HCT116 (cell line): Measurements from ENCODE around the gene DPP6. TPM values are rescaled to one million over a fixed set of nuclear protein-coding genes. Genes with fewer than 3 reads are reported as not detected.

Experiments used
- ATAC-seq: fragments of 200-7000 bp; cut with Tn5 transposase; 2 replicates; pipeline ENCODE4 v1.9.1; 2020; ENCODE audit warnings: mild to moderate bottlenecking, moderate library complexity
- BruUV-seq: library from RNA; stranded (reverse); fragments of 400-500 nt; replicated peaks from 2 replicates; lab custom pipeline; 2021; lab: Mats Ljungman, UMichigan
- CTCF ChIA-PET: fragments of 300-600 bp; sonication (Branson Sonifier 250); formaldehyde crosslinking; loops from one replicate; lab custom pipeline; 2021; ENCODE audit warnings: antibody characterized with exemption; lab: Charles Lee
- POLR2A ChIA-PET: fragments of 300-600, 350-600 bp; sonication (Branson Sonifier 250); formaldehyde crosslinking; loops from one replicate; lab custom pipeline; 2021; ENCODE audit warnings: antibody characterized with exemption; lab: Charles Lee
- RAD21 ChIA-PET, 2 experiments: fragments of 300-600 bp; sonication (Branson Sonifier 250); formaldehyde crosslinking; loops; one replicate each; lab custom pipeline; 2023; ENCODE audit warnings: low total read pairs in 2 of 2; ENCODE audit not compliant: uncharacterized antibody in 2 of 2, unreplicated experiment in 2 of 2, low non-redundant PET in 1 of 2; lab: Charles Lee
- DNase-seq: peaks from one replicate; pipeline ENCODE4 v3.0.0-alpha.2; 2010; ENCODE audit warnings: low read depth, low spot score
- H2AFZ ChIP-seq: fragments of 200-600 bp; shearing (Covaris generic), sonication (generic); 2 replicates; pipeline ENCODE4 v1.6.1; 2017; ENCODE audit warnings: low read depth, mixed run types, mixed read lengths, antibody characterized with exemption, low read length; ENCODE audit not compliant: poor library complexity, severe bottlenecking
- H3K27ac ChIP-seq: 2 replicates; pipeline ENCODE4 v1.5.1; 2012; ENCODE audit warnings: low read depth, low read length
- H3K27me3 ChIP-seq: fragments of 200-600 bp; sonication (generic); 2 replicates; pipeline ENCODE4 v1.6.1; 2016; ENCODE audit warnings: mixed run types, low read length, mixed read lengths; ENCODE audit not compliant: insufficient read depth
- H3K36me3 ChIP-seq, 2 experiments: fragments of 200-500 bp in 1 of 2; fragments of 200-600 bp in 1 of 2; sonication (Bioruptor generic) in 1 of 2; sonication (generic) in 1 of 2; 2 replicates each; pipeline versions ENCODE4 v1.5.1 to v1.6.1; 2014 to 2016; ENCODE audit warnings: low read length in 2 of 2, inconsistent platforms in 1 of 2, mixed read lengths in 1 of 2, mixed run types in 1 of 2; ENCODE audit not compliant: insufficient read depth in 2 of 2, control insufficient read depth in 1 of 2
- H3K4me1 ChIP-seq, 2 experiments: fragments of 200-600 bp in 1 of 2; sonication (generic) in 1 of 2; 2 replicates each; pipeline versions ENCODE4 v1.5.1 to v1.6.1; 2012 to 2017; ENCODE audit warnings: low read length in 2 of 2, inconsistent platforms in 1 of 2, mild to moderate bottlenecking in 1 of 2, mixed read lengths in 1 of 2, mixed run types in 1 of 2, moderate library complexity in 1 of 2; ENCODE audit not compliant: insufficient read depth in 2 of 2, control insufficient read depth in 1 of 2
- H3K4me2 ChIP-seq: fragments of 200-600 bp; sonication (generic); 2 replicates; pipeline ENCODE4 v1.6.1; 2017; ENCODE audit warnings: mixed run types, low read length, mixed read lengths
- H3K4me3 ChIP-seq, 2 experiments: fragments of 200-600 bp in 1 of 2; sonication (generic) in 1 of 2; replicated peaks in 1 of 2; 2 replicates each; pipeline ENCODE4 v1.5.1; 2011 to 2016; ENCODE audit warnings: low read length in 2 of 2, control low read depth in 1 of 2, low read depth in 1 of 2, mild to moderate bottlenecking in 1 of 2, mixed read lengths in 1 of 2, mixed run types in 1 of 2
- H3K79me2 ChIP-seq: fragments of 200-600 bp; sonication (generic); 2 replicates; pipeline ENCODE4 v1.6.1; 2017; ENCODE audit warnings: mild to moderate bottlenecking, mixed run types, low read length, moderate library complexity, mixed read lengths; ENCODE audit not compliant: insufficient read depth
- H3K9ac ChIP-seq: fragments of 200-600 bp; sonication (generic); 2 replicates; pipeline ENCODE4 v1.6.1; 2016; ENCODE audit warnings: low read length, mixed read lengths
- H3K9me2 ChIP-seq: fragments of 200-600 bp; sonication (generic), shearing (Covaris generic); 2 replicates; pipeline ENCODE4 v1.6.1; 2017; ENCODE audit warnings: mixed run types, mild to moderate bottlenecking, moderate library complexity; ENCODE audit not compliant: insufficient read depth
- H3K9me3 ChIP-seq, 2 experiments: fragments of 200-500 bp in 1 of 2; fragments of 200-600 bp in 1 of 2; sonication (Bioruptor generic) in 1 of 2; sonication (generic) in 1 of 2; 2 replicates each; pipeline ENCODE4 v1.6.1; 2014 to 2017; ENCODE audit warnings: low read length in 2 of 2, mixed read lengths in 2 of 2, inconsistent platforms in 1 of 2, low read depth in 1 of 2, mild to moderate bottlenecking in 1 of 2, mixed run types in 1 of 2, moderate library complexity in 1 of 2; ENCODE audit not compliant: control insufficient read depth in 1 of 2, insufficient read depth in 1 of 2
- H4K20me1 ChIP-seq: fragments of 200-600 bp; sonication (generic), shearing (Covaris generic); 2 replicates; pipeline ENCODE4 v1.6.1; 2017; ENCODE audit warnings: mixed run types, mild to moderate bottlenecking, moderate library complexity; ENCODE audit not compliant: insufficient read depth
- ATF3 ChIP-seq: IDR thresholded peaks from 2 replicates; pipeline ENCODE4 v1.6.1; 2012
- CBX3 ChIP-seq: IDR thresholded peaks from 2 replicates; pipeline ENCODE4 v1.6.1; 2012; ENCODE audit warnings: low read depth
- CEBPB ChIP-seq: IDR thresholded peaks from 2 replicates; pipeline ENCODE4 v1.6.1; 2012; ENCODE audit warnings: low read depth
- EGR1 ChIP-seq: IDR thresholded peaks from 2 replicates; pipeline ENCODE4 v1.6.1; 2012; ENCODE audit warnings: low read depth
- ELF1 ChIP-seq: IDR thresholded peaks from 2 replicates; pipeline ENCODE4 v1.6.1; 2012; ENCODE audit warnings: low read depth, borderline replicate concordance
- EZH2 ChIP-seq: fragments of 200-600 bp; sonication (generic); IDR thresholded peaks from 2 replicates; pipeline ENCODE4 v1.6.1; 2017; ENCODE audit warnings: antibody characterized with exemption, mixed run types
- EZH2phosphoT487 ChIP-seq: fragments of 200-600 bp; IDR thresholded peaks from 2 replicates; pipeline ENCODE4 v1.6.1; 2018; ENCODE audit warnings: antibody characterized with exemption, borderline replicate concordance
- FOSL1 ChIP-seq: IDR thresholded peaks from 2 replicates; pipeline ENCODE4 v1.6.1; 2012; ENCODE audit warnings: low read depth
- JUND ChIP-seq: IDR thresholded peaks from 2 replicates; pipeline ENCODE4 v1.6.1; 2012
- POLR2A ChIP-seq: IDR thresholded peaks from 2 replicates; pipeline ENCODE4 v1.7.0; 2011; ENCODE audit warnings: borderline replicate concordance; ENCODE audit not compliant: insufficient read depth, insufficient read length; ENCODE audit errors: extremely low read depth
- POLR2AphosphoS5 ChIP-seq: IDR thresholded peaks from 2 replicates; pipeline ENCODE4 v1.6.1; 2011; ENCODE audit warnings: mild to moderate bottlenecking, low read depth, low read length, moderate library complexity
- RAD21 ChIP-seq: IDR thresholded peaks from 2 replicates; pipeline ENCODE4 v1.6.1; 2012; ENCODE audit warnings: low read depth, mild to moderate bottlenecking
- REST ChIP-seq: IDR thresholded peaks from 2 replicates; pipeline ENCODE4 v1.6.1; 2012; ENCODE audit warnings: low read depth
- SRF ChIP-seq: IDR thresholded peaks from 2 replicates; pipeline ENCODE4 v1.6.1; 2012; ENCODE audit warnings: low read depth
- YY1 ChIP-seq: IDR thresholded peaks from 2 replicates; pipeline ENCODE4 v1.6.1; 2011; ENCODE audit warnings: low read length, low read depth, moderate library complexity, mild to moderate bottlenecking; ENCODE audit not compliant: insufficient replicate concordance; ENCODE audit errors: extremely low read depth
- ZBTB33 ChIP-seq: IDR thresholded peaks from 2 replicates; pipeline ENCODE4 v1.6.1; 2011; ENCODE audit warnings: mild to moderate bottlenecking, low read length, moderate library complexity; ENCODE audit not compliant: insufficient replicate concordance; ENCODE audit errors: extremely low read depth
- ZFX ChIP-seq: fragments of 450-650 bp; IDR thresholded peaks from 2 replicates; pipeline ENCODE4 v1.6.1; 2017
- ZNF274 ChIP-seq: fragments of 200-500 bp; sonication (Bioruptor generic); IDR thresholded peaks from 2 replicates; pipeline ENCODE4 v1.6.1; 2014; ENCODE audit warnings: mild to moderate bottlenecking, low read depth, low read length, inconsistent platforms
- intact Hi-C: fragments of 100-400 bp; cut with micrococcal nuclease; formaldehyde crosslinking; loops from 2 replicates; pipeline ENCODE4 v1.10.0; 2022
- total RNA-seq: library from RNA; stranded (reverse); gene quantifications from one replicate; pipeline ENCODE4 v1.2.1, GENCODE V29; 2021; ENCODE audit not compliant: unreplicated experiment
- TF ChIP-seq, protein P1 (sequence below): IDR thresholded peaks from 2 replicates; pipeline ENCODE4 v1.6.1; 2012
- TF ChIP-seq, protein P2 (sequence below), 3 experiments: fragments of 200-600 bp in 1 of 3; sonication (generic) in 1 of 3; IDR thresholded peaks in 2 of 3; conservative IDR thresholded peaks in 1 of 3; 2 replicates each; pipeline ENCODE4 v1.5.1; 2012 to 2017; ENCODE audit warnings: low read depth in 2 of 3, low read length in 2 of 3, antibody characterized with exemption in 1 of 3, borderline replicate concordance in 1 of 3, control low read depth in 1 of 3, mild to moderate bottlenecking in 1 of 3, mixed read lengths in 1 of 3, mixed run types in 1 of 3, moderate library complexity in 1 of 3; ENCODE audit not compliant: insufficient read depth in 1 of 3

The DPP6 gene
- total RNA-seq, 1 experiment from 2014 or later = not detected

DNA sequence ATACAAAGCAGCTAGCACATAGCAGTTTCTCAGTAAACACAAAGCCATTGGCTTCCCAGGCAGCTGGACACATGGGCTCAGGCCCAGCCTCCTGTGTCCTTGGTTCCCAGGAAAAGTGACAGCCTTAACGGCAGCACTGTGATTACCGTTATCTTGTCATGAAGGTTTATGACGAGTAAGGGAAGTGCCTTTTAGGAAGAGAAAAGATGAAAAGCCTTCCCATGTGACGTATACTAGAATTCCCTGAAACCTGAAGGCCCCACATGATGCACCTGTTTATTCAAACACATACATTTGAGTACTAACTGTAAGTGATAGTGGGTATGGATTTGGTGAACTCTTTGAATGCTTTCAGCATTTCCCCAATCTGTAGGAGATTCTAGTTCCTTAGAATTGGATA, 244.2 kb downstream of the DPP6 start (continued):
- TF ChIP-seq EGR1 (no peak), EZH2 (no peak), POLR2AphosphoS5 (no peak), ELF1 (no peak), ZNF274 (no peak), CBX3 (no peak)

GRCh38 chr7:154299736-154300135, 247.5 kb downstream of the DPP6 start:
- H3K4me3 ChIP-seq = no peak overlapping the region
- no peaks in the 10 kb centered on the region for H3K4me1 ChIP-seq
- no peak overlapping the region for H3K9ac ChIP-seq
- ATAC-seq (no peak), DNase-seq (no peak)
- H3K9me2 ChIP-seq = no peaks in the 10 kb centered on the region
- no peak overlapping the region for H3K27ac ChIP-seq
- no peaks in the 10 kb centered on the region for H3K79me2 ChIP-seq
- H3K9me3 ChIP-seq = peaks cover 3 to 20% of the 10 kb centered on the region in 2 experiments; a peak in 2 of 4 replicates
- H2AFZ ChIP-seq = no peak overlapping the region
- no peaks in the 10 kb centered on the region for H4K20me1 ChIP-seq
- BruUV-seq = no TSS peak
- intact Hi-C loops = no loop called here
- H3K4me2 ChIP-seq = no peak overlapping the region
- ChIA-PET CTCF (no interaction called here), RAD21 (no interaction called here), POLR2A (no interaction called here)
- no peaks in the 10 kb centered on the region for H3K27me3 ChIP-seq
- no peaks in the 10 kb centered on the region for H3K36me3 ChIP-seq
- TF ChIP-seq JUND (no peak), RAD21 (no peak), ATF3 (no peak), EZH2phosphoT487 (no peak), CEBPB (no peak), ZBTB33 (no peak), ZFX (no peak), REST (no peak), SRF (no peak), POLR2AphosphoS5 (no peak), FOSL1 (no peak), EGR1 (no peak), YY1 (no peak), CBX3 (no peak), POLR2A (no peak)
- TF ChIP-seq, protein P1, sequence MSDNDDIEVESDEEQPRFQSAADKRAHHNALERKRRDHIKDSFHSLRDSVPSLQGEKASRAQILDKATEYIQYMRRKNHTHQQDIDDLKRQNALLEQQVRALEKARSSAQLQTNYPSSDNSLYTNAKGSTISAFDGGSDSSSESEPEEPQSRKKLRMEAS = no peak
- TF ChIP-seq, protein P2, sequence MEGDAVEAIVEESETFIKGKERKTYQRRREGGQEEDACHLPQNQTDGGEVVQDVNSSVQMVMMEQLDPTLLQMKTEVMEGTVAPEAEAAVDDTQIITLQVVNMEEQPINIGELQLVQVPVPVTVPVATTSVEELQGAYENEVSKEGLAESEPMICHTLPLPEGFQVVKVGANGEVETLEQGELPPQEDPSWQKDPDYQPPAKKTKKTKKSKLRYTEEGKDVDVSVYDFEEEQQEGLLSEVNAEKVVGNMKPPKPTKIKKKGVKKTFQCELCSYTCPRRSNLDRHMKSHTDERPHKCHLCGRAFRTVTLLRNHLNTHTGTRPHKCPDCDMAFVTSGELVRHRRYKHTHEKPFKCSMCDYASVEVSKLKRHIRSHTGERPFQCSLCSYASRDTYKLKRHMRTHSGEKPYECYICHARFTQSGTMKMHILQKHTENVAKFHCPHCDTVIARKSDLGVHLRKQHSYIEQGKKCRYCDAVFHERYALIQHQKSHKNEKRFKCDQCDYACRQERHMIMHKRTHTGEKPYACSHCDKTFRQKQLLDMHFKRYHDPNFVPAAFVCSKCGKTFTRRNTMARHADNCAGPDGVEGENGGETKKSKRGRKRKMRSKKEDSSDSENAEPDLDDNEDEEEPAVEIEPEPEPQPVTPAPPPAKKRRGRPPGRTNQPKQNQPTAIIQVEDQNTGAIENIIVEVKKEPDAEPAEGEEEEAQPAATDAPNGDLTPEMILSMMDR (IDR thresholded peaks at IDR 0.05 in 2 of 3, conservative IDR thresholded peaks at IDR 0.05 in 1 of 3; ENCODE audit: borderline replicate concordance in 1 of 3, insufficient read depth in 1 of 3, low read depth in 2 of 3, low read length in 2 of 3) = no peak
